GM23338 (cell line): ENCODE results near the gene COL9A2.

ENCODE experiments used
- CREB1 ChIP-seq: fragments of 250-450 bp; sonication (Bioruptor Pico); IDR thresholded peaks from 2 replicates; pipeline ENCODE4 v1.5.0; 2020; ENCODE audit warnings: low read depth, mild to moderate bottlenecking, moderate library complexity
- CTCF ChIP-seq, 2 experiments: fragments of 200-600 bp in 1 of 2; sonication (generic) in 1 of 2; conservative IDR thresholded peaks; 2 replicates each; pipeline versions ENCODE4 v1.5.1 to v1.6.1; 2016 to 2017; ENCODE audit warnings: antibody characterized with exemption in 2 of 2, low read depth in 2 of 2, mild to moderate bottlenecking in 2 of 2, moderate library complexity in 1 of 2
- ETS1 ChIP-seq: IDR thresholded peaks from 2 replicates; pipeline ENCODE4 v1.6.1; 2016; ENCODE audit warnings: antibody characterized with exemption
- EZH2 ChIP-seq: fragments of 200-600 bp; sonication (generic); IDR thresholded peaks from one replicate; pipeline ENCODE4 v1.8.0; 2017; ENCODE audit warnings: antibody characterized with exemption, mild to moderate bottlenecking, low read depth; ENCODE audit not compliant: unreplicated experiment
- EZH2phosphoT487 ChIP-seq: fragments of 200-600 bp; sonication (generic); IDR thresholded peaks from one replicate; pipeline ENCODE4 v1.8.1; 2018; ENCODE audit warnings: antibody characterized with exemption; ENCODE audit not compliant: unreplicated experiment
- JUNB ChIP-seq: IDR thresholded peaks from one replicate; pipeline ENCODE4 v1.6.1; 2016; ENCODE audit warnings: antibody characterized with exemption; ENCODE audit not compliant: unreplicated experiment
- NANOG ChIP-seq: IDR thresholded peaks from 2 replicates; pipeline ENCODE4 v1.6.1; 2016; ENCODE audit warnings: antibody characterized with exemption, borderline replicate concordance
- POLR2AphosphoS5 ChIP-seq: IDR thresholded peaks from 2 replicates; pipeline ENCODE4 v1.6.1; 2016; ENCODE audit warnings: antibody characterized with exemption, low read depth
- REST ChIP-seq: IDR thresholded peaks from one replicate; pipeline ENCODE4 v1.6.1; 2018; ENCODE audit warnings: antibody characterized with exemption; ENCODE audit not compliant: unreplicated experiment
- STAT1 ChIP-seq: IDR thresholded peaks from one replicate; pipeline ENCODE4 v1.6.1; 2016; ENCODE audit warnings: antibody characterized with exemption; ENCODE audit not compliant: unreplicated experiment
- ZNF114 ChIP-seq: fragments of 250-450 bp; sonication (Bioruptor Pico); IDR thresholded peaks from 2 replicates; pipeline ENCODE4 v1.5.0; 2020; ENCODE audit warnings: mild to moderate bottlenecking, moderate library complexity
- ZNF331 ChIP-seq: fragments of 250-450 bp; sonication (Bioruptor Pico); IDR thresholded peaks from 2 replicates; pipeline ENCODE4 v1.5.0; 2020; ENCODE audit warnings: low read depth, mild to moderate bottlenecking, moderate library complexity
- ZNF462 ChIP-seq: fragments of 250-450 bp; sonication (Bioruptor Pico); IDR thresholded peaks from 2 replicates; pipeline ENCODE4 v1.5.0; 2020; ENCODE audit warnings: mild to moderate bottlenecking, moderate library complexity

GRCh38 chr1:40361637-40362036 lies 44.6 kb upstream of the COL9A2 start:
- no peak for TF ChIP-seq CTCF (conservative IDR thresholded peaks at IDR 0.05; ENCODE audit: low read depth in 2 of 2)
- TF ChIP-seq JUNB, result no peak
- TF ChIP-seq POLR2AphosphoS5, result no peak
- no peak for TF ChIP-seq EZH2
- no peak for TF ChIP-seq ZNF462 (CRISPR knock-in tag)
- no peak for TF ChIP-seq CREB1 (CRISPR knock-in tag)
- TF ChIP-seq EZH2phosphoT487, result no peak
- TF ChIP-seq ETS1, result no peak
- TF ChIP-seq REST, result no peak
- TF ChIP-seq STAT1, result no peak
- TF ChIP-seq NANOG, result no peak
- no peak for TF ChIP-seq ZNF114 (CRISPR knock-in tag)
- TF ChIP-seq ZNF331 (CRISPR knock-in tag), result no peak
